HG03575 (cell line): ENCODE measurements around the gene CDC37L1.

Experiments
- ATAC-seq: cut with Tn5 transposase; IDR thresholded peaks from one replicate; pipeline ENCODE4 v1.9.1; 2021; ENCODE audit not compliant: unreplicated experiment, insufficient number of reproducible peaks, low FRiP score; ENCODE audit errors: extremely low read depth

Gene CDC37L1

GRCh38 chr9:4666042-4666699, 13.2 kb upstream of the CDC37L1 start, which contains the start of gene SPATA6L:
Gene SPATA6L, minus strand, starts transcription at chr9:4666480. Its CDS starts 230 bp downstream, at chr9:4666250.
- no peak for ATAC-seq

GRCh38 chr9:4667681-4668080, 11.7 kb upstream of the CDC37L1 start:
- ATAC-seq = no peak

- no peak for ATAC-seq
Measured at GRCh38 chr9:4668604-4669003, 10.8 kb upstream of the CDC37L1 start.

GRCh38 chr9:4669890-4670289, 9.5 kb upstream of the CDC37L1 start:
- no peak for ATAC-seq

GRCh38 chr9:4670591-4670990, 8.8 kb upstream of the CDC37L1 start:
- no peak for ATAC-seq

GRCh38 chr9:4671737-4672136, 7.6 kb upstream of the CDC37L1 start:
- ATAC-seq = no peak

GRCh38 chr9:4674783-4675182, 4.6 kb upstream of the CDC37L1 start:
- no peak for ATAC-seq

GRCh38 chr9:4677392-4677791, 2.0 kb upstream of the CDC37L1 start:
- ATAC-seq = no peak

- no peak for ATAC-seq
Measured at GRCh38 chr9:4678679-4679267, 596 bp upstream of the CDC37L1 start.

- no peak for ATAC-seq
Measured at GRCh38 chr9:4680173-4680525, 780 bp downstream of the CDC37L1 start.

GRCh38 chr9:4680750-4681149, 1.4 kb downstream of the CDC37L1 start:
- no peak for ATAC-seq

GRCh38 chr9:4684820-4685219, 5.5 kb downstream of the CDC37L1 start:
- ATAC-seq = no peak

- ATAC-seq = no peak
Measured at GRCh38 chr9:4686112-4686511, 6.7 kb downstream of the CDC37L1 start.

GRCh38 chr9:4686584-4686983, 7.2 kb downstream of the CDC37L1 start:
- no peak for ATAC-seq

- ATAC-seq = no peak
Measured at GRCh38 chr9:4689021-4689420, 9.7 kb downstream of the CDC37L1 start.

- peak; percentile 59 for ATAC-seq
Measured at GRCh38 chr9:4689687-4690104, 10.3 kb downstream of the CDC37L1 start.

- ATAC-seq = no peak
Measured at GRCh38 chr9:4690144-4690543, 10.8 kb downstream of the CDC37L1 start.

- ATAC-seq = no peak
Measured at GRCh38 chr9:4691795-4692194, 12.4 kb downstream of the CDC37L1 start.

GRCh38 chr9:4700091-4700490, 20.7 kb downstream of the CDC37L1 start:
- ATAC-seq = no peak

- no peak for ATAC-seq
Measured at GRCh38 chr9:4700932-4701331, 21.6 kb downstream of the CDC37L1 start.

- ATAC-seq = no peak
Measured at GRCh38 chr9:4701526-4701925, 22.2 kb downstream of the CDC37L1 start.
